ENCODE measurements around the gene ZNF594. TPM values are rescaled to one million over a fixed set of nuclear protein-coding genes. Genes with fewer than 3 reads are reported as not detected.
"Not testable (repeated sequence)": the region's sequence is repeated elsewhere in the genome, so short reads cannot be mapped to it uniquely, and the experiment has no call there.

Gene ZNF594
- total and polyA plus RNA-seq, 2 donors (not counting 3 experiments of a cell fraction or from before 2014, with no cell fraction given) = 1.2 to 5.8 TPM

- Histone ChIP-seq H3K9me3 (replicated peaks; ENCODE audit: control insufficient read depth, insufficient read depth, low read length) (no peaks in the 10 kb centered on the region), H3K27me3 (ENCODE audit: control insufficient read depth in 2 of 2, insufficient read depth in 2 of 2, low read length in 2 of 2) (no peaks in the 10 kb centered on the region), H4K20me1 (replicated peaks; ENCODE audit: control insufficient read depth, extremely low read depth, insufficient read depth, low read length) (no peaks in the 10 kb centered on the region), H3K79me2 (ENCODE audit: control insufficient read depth, insufficient read depth, low read length) (no peaks in the 10 kb centered on the region), H3K4me3 (replicated peaks in 1 of 3; ENCODE audit: insufficient read depth in 1 of 3, low read depth in 1 of 3, low read length in 3 of 3) (no peak overlapping the region), H2AFZ (ENCODE audit: low read depth, low read length) (no peak overlapping the region), H3K4me1 (ENCODE audit: control insufficient read depth, extremely low read depth, insufficient read depth, low read length) (no peaks in the 10 kb centered on the region), H3K4me2 (ENCODE audit: insufficient read depth, low read length) (no peak overlapping the region), H3K27ac (ENCODE audit: insufficient read depth, low read depth, low read length) (no peak overlapping the region), H3K9ac (replicated peaks; ENCODE audit: extremely low read depth, insufficient read depth, low read length) (no peak overlapping the region), H3K36me3 (ENCODE audit: control insufficient read depth in 2 of 2, extremely low read depth in 1 of 2, insufficient read depth in 2 of 2, low read length in 2 of 2) (no peaks in the 10 kb centered on the region), H3K9me1 (replicated peaks; ENCODE audit: control insufficient read depth, extremely low read depth, insufficient read depth, low read length) (no peaks in the 10 kb centered on the region)
- BruUV-seq (replicated peaks) = no TSS peak
- DNase-seq (ENCODE audit: low read depth, low spot score) (no peak), FAIRE-seq (no peak)
- no peak for TF ChIP-seq MYC (IDR thresholded peaks at IDR 0.05; ENCODE audit: low read depth, low read length)
- no peak for TF ChIP-seq MAX (IDR thresholded peaks at IDR 0.05; ENCODE audit: insufficient read depth, insufficient read length)
- TF ChIP-seq GATA2 (IDR thresholded peaks at IDR 0.05; ENCODE audit: insufficient read depth, insufficient read length, low read depth, low read length) = no peak
- no peak for TF ChIP-seq JUN (IDR thresholded peaks at IDR 0.05; ENCODE audit: borderline replicate concordance, insufficient read depth, insufficient read length, low read depth)
- TF ChIP-seq EZH2 (IDR thresholded peaks at IDR 0.05; ENCODE audit: borderline replicate concordance, low read depth, low read length, severe bottlenecking) = no peak
- no peak for TF ChIP-seq POLR2A (IDR thresholded peaks at IDR 0.05; ENCODE audit: low read depth, low read length)
- TF ChIP-seq FOS (IDR thresholded peaks at IDR 0.05; ENCODE audit: borderline replicate concordance, insufficient read depth, low read length) = no peak
- TF ChIP-seq CTCF (IDR thresholded peaks at IDR 0.05; ENCODE audit: extremely low read depth in 1 of 2, insufficient read depth in 1 of 2, low read depth in 1 of 2, low read length in 2 of 2) = no peak
- no peak for TF ChIP-seq POLR2AphosphoS5 (IDR thresholded peaks at IDR 0.05; ENCODE audit: insufficient read depth, low read depth, low read length)
- intact Hi-C loops (cut with micrococcal nuclease) = no loop called here
- ChIA-PET CTCF (no interaction called here), POLR2A (no interaction called here)
- dilution Hi-C loops (cut with MboI; ENCODE audit: extremely low pct_ligation_motif_present, low sequenced_read_pairs) = no loop called here
Observed at GRCh38 chr17:5164436-5164835, 27.2 kb downstream of the ZNF594 start.

- CTCF ChIA-PET = interaction anchor here (0.6 kb wide), 1 partner anchor 100 kb away, joined by 3 read pairs; no protein-coding TSS in a partner anchor
- H4K20me1 ChIP-seq (replicated peaks; ENCODE audit: control insufficient read depth, extremely low read depth, insufficient read depth, low read length); H3K9me3 ChIP-seq (replicated peaks; ENCODE audit: control insufficient read depth, insufficient read depth, low read length); H3K9me1 ChIP-seq (replicated peaks; ENCODE audit: control insufficient read depth, extremely low read depth, insufficient read depth, low read length); H3K4me3 ChIP-seq (replicated peaks in 1 of 3; ENCODE audit: insufficient read depth in 1 of 3, low read depth in 1 of 3, low read length in 3 of 3); H3K36me3 ChIP-seq (ENCODE audit: control insufficient read depth in 2 of 2, extremely low read depth in 1 of 2, insufficient read depth in 2 of 2, low read length in 2 of 2); H3K4me1 ChIP-seq (ENCODE audit: control insufficient read depth, extremely low read depth, insufficient read depth, low read length); H3K27me3 ChIP-seq (ENCODE audit: control insufficient read depth in 2 of 2, insufficient read depth in 2 of 2, low read length in 2 of 2); H2AFZ ChIP-seq (ENCODE audit: low read depth, low read length); FAIRE-seq; H3K4me2 ChIP-seq (ENCODE audit: insufficient read depth, low read length); H3K79me2 ChIP-seq (ENCODE audit: control insufficient read depth, insufficient read depth, low read length); H3K27ac ChIP-seq (ENCODE audit: insufficient read depth, low read depth, low read length); H3K9ac ChIP-seq (replicated peaks; ENCODE audit: extremely low read depth, insufficient read depth, low read length); dilution Hi-C loops (cut with MboI; ENCODE audit: extremely low pct_ligation_motif_present, low sequenced_read_pairs); DNase-seq (ENCODE audit: low read depth, low spot score); intact Hi-C loops (cut with micrococcal nuclease); BruUV-seq (replicated peaks); POLR2A ChIA-PET: not testable (repeated sequence)
Observed at GRCh38 chr17:5161793-5162192, 29.9 kb downstream of the ZNF594 start.

GRCh38 chr17:5160702-5161101 is 31.0 kb downstream of the ZNF594 start:
- POLR2A ChIA-PET; CTCF ChIA-PET; H3K4me2 ChIP-seq (ENCODE audit: insufficient read depth, low read length); H3K36me3 ChIP-seq (ENCODE audit: control insufficient read depth in 2 of 2, extremely low read depth in 1 of 2, insufficient read depth in 2 of 2, low read length in 2 of 2); H3K27me3 ChIP-seq (ENCODE audit: control insufficient read depth in 2 of 2, insufficient read depth in 2 of 2, low read length in 2 of 2); FAIRE-seq; BruUV-seq (replicated peaks); H2AFZ ChIP-seq (ENCODE audit: low read depth, low read length); dilution Hi-C loops (cut with MboI; ENCODE audit: extremely low pct_ligation_motif_present, low sequenced_read_pairs); intact Hi-C loops (cut with micrococcal nuclease); H4K20me1 ChIP-seq (replicated peaks; ENCODE audit: control insufficient read depth, extremely low read depth, insufficient read depth, low read length); DNase-seq (ENCODE audit: low read depth, low spot score); H3K9me1 ChIP-seq (replicated peaks; ENCODE audit: control insufficient read depth, extremely low read depth, insufficient read depth, low read length); H3K9me3 ChIP-seq (replicated peaks; ENCODE audit: control insufficient read depth, insufficient read depth, low read length); H3K79me2 ChIP-seq (ENCODE audit: control insufficient read depth, insufficient read depth, low read length); H3K27ac ChIP-seq (ENCODE audit: insufficient read depth, low read depth, low read length); H3K9ac ChIP-seq (replicated peaks; ENCODE audit: extremely low read depth, insufficient read depth, low read length); H3K4me1 ChIP-seq (ENCODE audit: control insufficient read depth, extremely low read depth, insufficient read depth, low read length); H3K4me3 ChIP-seq (replicated peaks in 1 of 3; ENCODE audit: insufficient read depth in 1 of 3, low read depth in 1 of 3, low read length in 3 of 3): not testable (repeated sequence)

Data from endothelial cell of umbilical vein (primary cell).